C1 segment of cervical spinal cord (tissue), 14 donors: ENCODE results near the gene RLF.

Experiments used
- DNase-seq, 14 donors: peaks; one replicate each; lab custom pipeline; 2025; lab: John Stamatoyannopoulos, UW

RLF gene

DNA sequence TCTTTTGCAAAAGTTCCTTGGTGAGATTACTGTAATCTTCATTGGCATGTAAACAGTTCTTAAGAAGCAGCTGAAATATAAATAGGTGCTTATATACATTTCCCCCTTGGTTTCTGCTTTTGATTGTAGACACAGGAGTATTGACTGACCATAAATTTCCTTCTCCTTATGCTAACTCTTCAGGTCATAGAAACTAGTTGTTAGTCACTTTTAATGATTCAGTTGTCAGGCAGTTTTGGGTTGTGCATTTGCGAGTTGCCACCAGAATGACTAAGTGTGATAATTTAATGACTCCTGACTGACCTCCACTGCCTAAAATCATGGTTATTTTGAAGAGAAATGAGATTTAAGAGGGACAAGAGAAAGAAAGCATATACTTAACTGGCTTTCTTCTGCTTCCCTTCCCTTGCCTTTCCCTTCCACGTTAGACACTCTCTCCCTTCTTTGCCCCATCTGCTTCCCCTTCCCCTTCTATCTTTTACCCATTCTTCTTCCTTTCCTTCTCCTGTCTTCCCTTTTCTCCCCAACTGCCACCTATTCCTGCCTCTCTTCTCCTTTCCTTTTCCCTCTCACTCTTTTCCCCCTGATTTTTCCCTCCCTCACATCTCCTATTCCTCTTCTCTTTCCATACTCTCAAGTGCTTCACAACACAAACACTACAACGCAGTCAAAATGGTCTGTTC lies 109.1 kb downstream of the RLF start:
- DNase-seq, result no peak

GRCh38 chr1:40272653-40273213 lies 111.5 kb downstream of the RLF start:
- DNase-seq, result no peak

DNA sequence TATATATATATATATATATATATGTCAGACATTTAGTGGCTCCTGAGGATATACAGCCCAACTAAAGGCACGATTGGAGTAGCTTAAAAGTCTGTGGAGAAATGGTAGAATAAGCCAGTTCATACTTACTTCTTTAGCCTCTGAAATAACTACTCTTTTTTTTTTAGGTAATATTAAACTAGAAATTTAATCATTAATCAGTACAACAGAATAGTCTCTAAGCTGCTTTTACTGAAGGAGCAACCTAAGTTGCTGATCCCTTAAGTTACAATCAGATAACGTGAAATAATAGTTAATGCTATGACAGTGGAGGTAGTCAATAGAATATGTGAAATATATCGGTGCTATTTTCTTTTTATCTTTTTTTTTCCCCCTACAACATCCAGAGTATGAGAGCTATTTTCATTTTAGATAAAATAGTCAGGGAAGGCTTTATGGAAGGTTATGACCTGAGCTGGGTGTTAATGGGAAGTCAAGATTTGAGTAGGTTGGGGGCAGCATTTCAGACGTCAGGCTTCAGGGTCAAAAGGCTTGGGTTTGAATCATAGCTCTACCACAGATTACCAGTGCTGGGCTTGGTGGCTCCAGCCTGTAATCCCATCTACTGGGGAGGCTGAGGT lies 112.5 kb downstream of the RLF start:
- no peak for DNase-seq

- no peak for DNase-seq
Observed at GRCh38 chr1:40274331-40274730, 113.1 kb downstream of the RLF start.

DNA sequence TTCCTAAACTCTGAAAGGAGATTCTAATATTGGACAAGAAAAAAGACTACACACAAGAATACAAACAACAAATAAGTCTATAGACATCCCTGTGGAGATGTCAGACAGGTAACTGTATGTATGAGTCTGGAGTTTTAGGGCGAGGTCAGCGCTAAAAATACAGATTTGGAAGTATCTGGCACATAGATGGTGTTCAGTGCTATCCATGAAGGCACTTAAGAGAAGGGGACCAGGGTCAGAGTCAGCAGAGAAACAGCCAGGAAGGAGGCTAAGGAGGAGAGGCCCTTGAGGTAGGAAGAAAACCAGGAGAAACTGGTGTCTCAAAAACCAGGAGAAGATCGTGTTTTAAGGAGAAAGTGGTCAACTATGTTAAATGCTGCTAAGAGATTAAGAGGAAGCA lies 114.9 kb downstream of the RLF start:
- DNase-seq, result no peak

GRCh38 chr1:40281853-40282252 lies 120.7 kb downstream of the RLF start:
- DNase-seq, result no peak
